HG03159 (cell line): ENCODE measurements around the gene RFC2.
"Not testable (repeated sequence)": the region's sequence is repeated elsewhere in the genome, so short reads cannot be mapped to it uniquely, and the experiment has no call there.

ENCODE experiments used
- ATAC-seq: cut with Tn5 transposase; IDR thresholded peaks from one replicate; pipeline ENCODE4 v1.9.1; 2021; ENCODE audit warnings: mild to moderate bottlenecking, moderate library complexity; ENCODE audit not compliant: unreplicated experiment

Gene RFC2

GRCh38 chr7:74283858-74284447 is 29.8 kb upstream of the RFC2 start:
- ATAC-seq = no peak

- ATAC-seq = no peak
These were observed 28.7 kb upstream of the RFC2 start for GRCh38 chr7:74282748-74283459.

- no peak for ATAC-seq
These were observed 26.8 kb upstream of the RFC2 start for GRCh38 chr7:74280985-74281384.

GRCh38 chr7:74277636-74278035 is 23.4 kb upstream of the RFC2 start:
- ATAC-seq = no peak

- no peak for ATAC-seq
These were observed 21.2 kb upstream of the RFC2 start for GRCh38 chr7:74275401-74275881.

- peak; percentile 70 for ATAC-seq
These were observed 18.3 kb upstream of the RFC2 start for GRCh38 chr7:74272305-74273038.

- no peak for ATAC-seq
These were observed 17.5 kb upstream of the RFC2 start for GRCh38 chr7:74271742-74272141.

GRCh38 chr7:74269757-74270277 is 15.6 kb upstream of the RFC2 start:
- peak; percentile 36 for ATAC-seq

GRCh38 chr7:74267756-74268565 is 13.8 kb upstream of the RFC2 start:
- no peak for ATAC-seq

- ATAC-seq = no peak
These were observed 12.2 kb upstream of the RFC2 start for GRCh38 chr7:74266191-74266963.

GRCh38 chr7:74263399-74264120 is 9.4 kb upstream of the RFC2 start:
- ATAC-seq = no peak

- no peak for ATAC-seq
These were observed 8.6 kb upstream of the RFC2 start for GRCh38 chr7:74262639-74263398.

- no peak for ATAC-seq
These were observed 4.4 kb upstream of the RFC2 start for GRCh38 chr7:74258639-74259038.

- no peak for ATAC-seq
These were observed 2.6 kb upstream of the RFC2 start for GRCh38 chr7:74256491-74257408.

- ATAC-seq = not testable (repeated sequence)
These were observed 1.3 kb upstream of the RFC2 start for GRCh38 chr7:74255461-74255860.

- ATAC-seq = no peak
These were observed 720 bp upstream of the RFC2 start for GRCh38 chr7:74254858-74255379.

- ATAC-seq = peak; percentile 7
These were observed 417 bp downstream of the RFC2 start for GRCh38 chr7:74253835-74254128.

GRCh38 chr7:74253331-74253730 is 868 bp downstream of the RFC2 start:
- no peak for ATAC-seq
